HG03520 (cell line): ENCODE results near the gene SGMS1.

Experiments
- ATAC-seq: cut with Tn5 transposase; IDR thresholded peaks from one replicate; pipeline ENCODE4 v1.9.1; 2021; ENCODE audit warnings: mild to moderate bottlenecking, moderate library complexity; ENCODE audit not compliant: unreplicated experiment

SGMS1 gene

DNA sequence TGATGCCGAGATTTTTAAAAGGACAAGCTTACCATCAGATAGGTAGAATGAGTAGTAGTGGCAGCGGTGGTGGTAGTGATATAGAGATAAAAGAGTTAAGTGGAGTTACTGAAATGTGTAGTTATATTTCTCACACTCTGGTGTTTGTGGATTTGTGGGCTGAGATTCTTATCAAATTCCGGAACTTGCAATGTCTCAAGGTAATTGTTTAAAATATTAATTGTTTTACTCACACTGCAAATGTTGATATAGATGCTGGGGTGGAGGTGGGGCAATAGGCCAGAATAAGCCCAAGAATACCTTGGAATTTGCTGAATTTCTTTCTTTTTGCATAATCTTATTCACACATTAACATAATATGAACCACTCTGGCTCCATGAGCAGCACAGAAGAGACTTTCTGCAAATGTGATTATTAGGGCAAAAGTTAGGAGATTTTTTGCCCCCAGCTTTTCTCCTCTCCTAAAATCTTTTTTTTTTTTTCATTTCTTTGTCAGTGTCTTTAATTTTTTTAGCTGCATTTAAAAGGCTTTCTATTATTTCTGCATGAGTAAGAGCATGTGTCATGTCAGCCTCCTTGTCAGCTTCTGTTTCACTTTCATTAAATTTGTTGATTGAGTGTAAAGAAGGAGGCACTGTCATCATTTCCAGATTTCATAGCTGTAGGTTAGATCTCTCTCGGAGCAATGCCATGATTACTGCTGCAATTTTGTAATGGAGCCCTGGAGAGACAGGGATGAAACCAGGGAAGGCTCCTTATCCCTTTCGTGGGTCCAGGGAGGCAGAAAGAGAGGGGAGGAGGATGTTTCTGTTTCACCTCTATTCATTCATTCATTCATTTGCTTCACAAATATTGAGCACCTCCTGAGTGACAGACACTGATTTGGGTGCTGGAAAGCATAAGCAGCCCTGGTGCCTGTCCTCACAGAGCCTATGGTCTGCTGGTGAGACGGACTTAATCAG lies 13.1 kb upstream of the SGMS1 start:
- peak; percentile 90 for ATAC-seq

DNA sequence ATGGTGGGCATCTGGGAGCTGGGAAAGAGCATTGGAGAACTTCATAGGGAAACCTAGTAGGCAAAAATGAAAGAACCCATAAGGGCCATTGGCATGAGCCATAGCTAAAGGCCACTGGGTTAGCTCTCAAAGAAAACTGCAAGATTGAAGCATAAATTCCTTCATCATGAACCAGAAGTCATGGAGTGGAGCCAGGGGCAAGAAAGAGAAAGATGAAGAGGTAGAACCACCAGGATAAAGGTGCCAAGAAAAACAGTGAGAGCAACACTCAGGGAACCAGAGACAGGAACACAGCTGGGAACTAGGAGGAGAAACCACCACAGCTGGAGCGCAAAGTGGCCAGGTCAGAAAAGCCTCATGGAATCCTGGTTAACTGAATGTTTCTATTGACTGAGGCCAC lies 11.5 kb upstream of the SGMS1 start:
- ATAC-seq: no peak

DNA sequence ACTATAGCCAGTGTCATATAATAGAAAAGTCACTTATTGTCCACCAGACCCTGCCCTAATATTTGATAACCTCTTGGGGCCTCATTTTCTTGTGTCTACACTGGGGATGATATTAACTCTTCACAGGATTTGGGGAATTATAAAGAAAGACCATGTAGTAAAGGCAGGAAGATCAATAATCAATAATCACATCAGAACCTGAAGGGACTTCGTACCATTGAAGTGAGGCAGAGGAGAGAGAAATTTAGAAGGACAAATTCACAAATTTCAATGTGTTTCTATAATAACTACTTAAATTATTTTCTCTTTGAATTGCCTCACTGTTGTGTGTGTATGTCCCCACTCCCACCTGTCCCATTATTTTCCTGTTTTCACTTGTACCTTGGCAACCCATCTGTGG lies 10.7 kb upstream of the SGMS1 start:
- no peak for ATAC-seq

DNA sequence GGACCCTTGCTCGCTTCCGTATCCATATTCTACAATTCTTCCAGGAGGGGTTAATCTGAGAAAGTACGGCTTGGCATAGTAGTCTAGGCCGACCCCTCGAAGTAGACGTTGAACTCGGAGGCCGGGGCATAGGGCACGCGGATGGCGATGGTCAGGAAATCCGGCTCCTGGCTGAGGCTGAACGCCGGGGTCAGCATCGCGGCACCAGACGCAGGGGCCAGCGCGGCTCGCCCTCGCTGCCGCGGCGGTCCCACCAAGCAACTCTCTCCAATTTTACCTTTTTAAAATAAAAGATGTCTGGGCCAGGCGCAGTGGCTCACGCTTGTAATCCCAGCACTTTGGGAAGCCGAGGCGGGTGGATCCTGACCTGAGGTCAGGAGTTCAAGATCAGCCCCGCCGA lies 7.3 kb upstream of the SGMS1 start:
- ATAC-seq: no peak

DNA sequence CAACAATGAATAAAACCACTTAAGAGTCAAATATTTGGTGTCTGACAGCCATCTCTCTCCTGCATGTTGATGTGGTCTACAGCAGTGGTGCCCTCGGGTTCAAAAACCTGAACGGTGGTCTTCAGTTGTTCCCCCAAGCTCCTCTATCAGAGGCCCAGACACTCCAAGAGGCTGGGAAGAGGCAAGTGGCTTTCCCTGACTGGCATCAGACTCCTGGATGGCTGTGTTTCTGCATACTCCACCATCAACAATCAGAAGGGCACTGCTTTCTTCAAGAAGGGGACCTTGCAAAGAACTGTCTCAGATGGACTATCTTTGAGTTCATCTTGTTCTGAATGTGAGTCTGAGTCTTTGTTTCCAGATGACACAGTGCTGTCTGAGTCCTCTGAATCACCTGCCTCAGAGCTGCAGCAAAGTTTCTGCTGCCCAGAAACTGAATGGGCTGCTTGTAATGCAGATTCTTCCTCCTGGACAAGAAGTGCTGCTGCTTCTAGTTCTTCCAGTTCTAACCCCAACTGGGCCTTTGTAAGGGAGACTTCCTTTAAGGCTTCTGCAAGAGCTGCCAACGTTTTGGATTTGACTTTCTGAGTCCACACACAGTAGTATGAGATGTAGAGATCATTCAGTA lies 5.9 kb upstream of the SGMS1 start:
- ATAC-seq: no peak

DNA sequence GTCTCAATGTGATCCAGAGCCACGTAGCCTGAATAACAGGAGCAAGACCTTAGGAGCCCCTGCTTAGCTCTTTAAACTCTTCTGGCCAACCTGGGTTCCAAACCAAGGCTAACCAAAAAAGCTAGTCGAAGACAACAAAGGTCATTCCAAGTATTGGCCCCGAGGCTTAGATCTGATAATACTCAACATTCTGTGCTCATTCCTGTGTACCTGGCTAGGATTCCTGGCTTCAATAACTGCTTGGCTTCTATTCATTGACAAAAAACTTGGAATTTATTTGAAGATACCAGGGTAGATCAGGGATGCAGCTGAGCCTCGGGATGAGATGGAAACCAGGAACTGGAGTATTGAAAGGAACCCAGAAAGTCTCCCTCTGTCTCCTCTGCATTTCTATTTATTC lies 4.1 kb upstream of the SGMS1 start:
- no peak for ATAC-seq

DNA sequence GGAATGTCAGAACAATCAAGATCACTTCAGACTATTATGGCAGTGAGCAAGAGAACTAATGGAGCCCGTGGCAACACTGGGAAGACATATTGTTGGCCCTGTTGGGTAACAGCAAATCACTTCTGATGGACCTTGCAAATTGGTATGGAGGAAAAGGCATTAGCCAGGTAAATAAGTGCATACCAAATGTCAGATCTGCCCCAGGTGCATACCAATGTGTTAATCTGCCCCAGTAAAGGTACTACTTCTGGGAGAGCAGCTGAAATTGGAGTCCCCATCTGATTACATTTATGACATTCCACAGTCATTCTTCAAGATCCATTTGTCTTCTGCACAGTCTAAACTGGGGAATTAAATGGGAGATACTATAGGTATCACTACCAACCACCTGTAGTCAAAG lies 3.7 kb upstream of the SGMS1 start:
- ATAC-seq: no peak

DNA sequence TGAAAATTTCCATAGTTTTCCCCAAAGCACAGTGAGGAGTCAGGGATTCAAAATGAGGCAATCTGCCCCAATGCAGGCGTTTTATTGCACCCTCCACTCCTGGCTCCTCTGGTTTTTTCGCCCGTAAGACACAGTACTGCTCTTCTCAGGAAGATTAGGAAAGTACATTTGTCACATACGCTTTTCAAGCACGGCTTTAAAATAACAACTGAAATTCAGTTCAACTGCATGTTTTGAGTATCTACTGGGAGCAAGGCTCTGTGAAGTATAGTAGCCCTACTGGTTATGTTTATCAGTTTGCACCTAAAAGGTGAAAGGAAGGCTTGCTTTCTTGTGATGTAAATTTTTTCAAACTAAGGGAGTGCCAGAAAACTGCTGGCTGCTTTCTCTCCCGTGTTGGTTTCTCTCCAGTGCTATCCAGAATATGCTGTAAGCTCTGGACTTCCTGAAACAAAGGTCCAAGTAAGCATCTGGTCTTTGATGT lies 1.9 kb upstream of the SGMS1 start:
- ATAC-seq: no peak

DNA sequence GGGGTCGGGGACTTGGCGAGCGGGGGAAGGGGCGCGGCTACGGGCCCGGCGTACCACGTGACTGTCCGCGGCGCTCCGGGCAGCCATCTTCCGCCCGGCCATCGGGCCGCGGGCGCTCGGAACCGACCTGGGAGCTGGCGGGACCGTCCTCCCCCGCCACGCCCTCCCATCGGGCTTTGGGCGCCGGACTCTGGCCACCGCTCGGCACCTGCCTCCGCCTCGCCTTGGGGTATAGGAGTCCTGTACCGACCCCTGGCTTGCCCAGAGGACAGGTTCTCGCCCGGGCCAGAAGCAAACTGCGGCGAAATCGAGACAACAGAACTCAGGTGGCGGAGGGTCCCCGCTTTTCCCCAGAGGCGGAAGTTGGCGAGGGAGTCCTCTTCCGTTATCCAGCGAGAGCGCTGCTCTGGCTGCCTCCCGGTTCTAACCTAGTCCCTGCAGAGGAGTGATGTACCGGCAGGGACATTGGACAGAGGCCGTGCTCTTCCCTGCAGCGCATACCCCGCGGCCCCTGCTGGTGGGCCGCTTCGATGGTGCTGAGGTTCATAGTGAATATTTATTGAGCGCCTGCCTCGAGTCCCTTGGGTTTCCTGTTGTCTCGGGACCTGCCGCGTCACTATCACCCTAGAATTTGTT lies 1.2 kb upstream of the SGMS1 start:
- ATAC-seq: peak; percentile 36

DNA sequence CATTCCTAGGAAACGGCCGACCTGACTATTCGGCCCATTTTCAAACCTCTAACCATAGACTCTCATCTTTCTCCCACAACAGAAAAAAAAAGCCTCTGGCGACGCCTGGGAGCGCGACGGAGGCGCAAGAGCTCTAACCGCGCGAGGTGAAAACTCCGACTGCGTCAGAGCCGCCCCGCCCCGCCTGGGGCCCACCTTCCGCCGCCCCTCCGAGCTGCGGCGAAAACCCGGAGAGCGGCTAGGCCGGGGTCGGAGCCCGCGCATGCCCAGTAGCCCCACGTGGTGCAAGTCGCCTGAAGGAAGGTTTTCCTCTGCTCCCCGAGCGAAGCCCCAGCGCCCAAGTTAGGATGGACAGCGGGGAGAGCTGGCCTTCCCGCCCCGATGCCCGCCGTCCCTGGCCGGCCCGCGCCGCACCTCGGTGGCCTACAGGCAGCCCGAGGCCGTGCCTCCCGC lies 683 bp upstream of the SGMS1 start:
- ATAC-seq: peak; percentile 47

DNA sequence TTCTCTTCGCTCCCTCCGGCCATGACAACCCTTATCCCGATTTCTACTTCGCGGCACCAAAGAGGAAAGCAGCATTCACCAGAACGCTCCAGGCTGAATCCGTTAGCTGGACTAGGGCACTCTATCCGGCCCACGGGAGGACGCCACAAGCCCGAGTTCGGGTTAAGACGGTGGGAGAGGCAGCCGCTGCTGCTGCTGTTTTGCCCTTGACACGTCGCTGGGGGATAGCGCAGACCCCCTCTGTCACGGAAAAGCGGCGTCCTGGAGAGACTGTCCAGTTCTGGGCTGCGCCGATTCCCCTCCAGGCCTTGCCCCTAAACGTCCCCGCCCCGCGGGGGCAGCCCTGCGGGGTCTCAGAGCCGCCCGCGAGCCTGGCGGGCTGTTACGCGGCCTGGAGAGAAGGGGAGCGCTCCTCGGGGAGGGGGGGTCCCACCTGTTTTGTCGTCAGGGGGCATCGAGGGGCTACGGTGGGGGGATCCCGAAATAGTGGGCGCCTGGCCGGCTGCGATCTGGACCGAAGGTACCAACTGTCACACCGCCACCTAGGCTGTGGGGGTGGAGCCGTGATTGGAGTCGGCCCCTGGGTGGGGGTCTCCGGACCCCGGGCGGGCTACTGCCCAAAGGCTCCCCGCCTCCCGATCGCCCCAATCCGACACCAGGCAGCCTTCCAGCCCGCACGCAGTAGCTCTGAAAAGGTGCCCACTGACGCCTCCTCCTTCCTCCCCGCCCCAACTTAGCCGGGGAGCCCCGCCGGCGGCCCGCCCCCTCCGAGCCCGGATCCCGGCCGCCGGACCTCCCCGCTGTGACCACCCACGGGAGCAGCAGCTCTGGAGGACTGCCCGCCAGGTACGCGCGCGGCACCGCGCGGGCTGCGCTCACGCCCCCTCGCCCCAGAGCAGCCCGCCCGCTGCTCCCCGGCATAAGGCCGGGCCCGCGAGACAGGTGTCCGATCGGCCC lies 772 bp downstream of the SGMS1 start:
- ATAC-seq: peak; percentile 9

DNA sequence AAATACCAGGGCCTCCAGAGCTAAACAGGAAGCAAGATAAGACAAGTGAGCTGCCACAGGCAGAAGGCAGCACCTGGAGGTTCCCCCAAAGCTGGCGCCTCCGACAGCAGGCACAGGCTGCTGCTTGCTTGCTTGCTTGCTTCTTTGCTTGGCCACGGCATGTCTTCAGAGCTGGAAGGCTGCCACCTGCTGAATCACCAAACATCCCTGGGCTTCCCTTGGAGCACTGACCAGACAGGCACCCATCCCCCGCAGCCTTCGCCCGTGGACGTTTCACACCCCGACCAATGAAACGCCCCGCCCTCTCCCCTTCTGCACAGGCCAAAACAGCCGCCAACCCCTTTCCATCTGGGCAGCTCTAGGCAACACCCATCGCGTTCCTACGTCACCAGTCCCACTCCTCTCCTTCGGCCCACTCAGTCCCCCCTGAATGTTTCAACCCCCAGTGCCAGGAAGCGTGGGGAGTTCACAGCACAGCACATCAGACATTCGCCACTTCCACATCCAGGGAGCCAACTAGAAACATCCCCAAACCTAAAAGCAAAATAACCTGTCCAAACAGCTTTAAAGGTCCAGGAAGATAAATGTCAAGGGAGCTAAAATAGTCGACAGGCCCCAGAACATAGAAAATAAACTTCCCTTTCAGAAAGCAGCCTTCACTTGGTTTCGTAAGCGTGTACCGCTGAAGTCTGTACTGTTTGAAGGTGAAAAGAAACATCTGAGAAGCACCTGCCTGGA lies 1.6 kb downstream of the SGMS1 start:
- peak; percentile 23 for ATAC-seq

DNA sequence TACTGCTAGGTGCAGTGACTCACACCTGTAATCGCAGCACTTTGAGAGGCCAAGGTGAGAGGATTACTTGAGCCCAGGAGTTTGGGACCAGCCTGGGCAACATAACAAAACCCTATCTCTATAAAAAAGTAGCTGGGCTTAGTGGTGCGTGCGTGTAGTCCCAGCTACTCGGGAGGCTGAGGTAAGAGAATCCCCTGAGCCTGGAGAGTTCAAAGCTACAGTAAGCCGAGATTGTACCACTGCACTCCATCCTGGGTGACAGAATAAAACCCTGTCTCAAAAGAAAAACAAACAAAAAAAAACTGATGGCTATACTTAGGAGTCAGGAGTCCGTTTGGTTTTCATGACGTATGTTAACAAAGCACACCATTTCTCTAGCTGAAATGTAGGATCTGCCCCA lies 2.9 kb downstream of the SGMS1 start:
- ATAC-seq: no peak

DNA sequence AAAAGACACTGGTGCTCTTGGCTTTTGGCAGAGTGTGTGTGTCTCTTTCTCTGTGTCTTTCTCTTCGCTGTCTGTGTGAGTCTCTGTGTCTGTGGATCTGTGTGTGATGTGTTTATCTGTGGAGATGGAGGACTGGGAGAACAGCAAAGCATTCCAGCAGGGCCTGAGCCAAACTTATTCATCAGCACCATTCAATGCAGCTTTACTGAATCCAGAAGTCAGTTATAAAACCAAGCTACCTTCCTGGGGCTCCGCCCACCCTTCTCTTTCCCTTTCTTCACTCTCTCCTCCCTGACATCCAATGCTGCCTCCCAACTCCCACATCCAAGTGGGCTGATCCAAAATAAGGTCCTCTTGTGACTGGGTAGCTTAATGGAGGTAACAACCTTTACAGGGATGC lies 3.9 kb downstream of the SGMS1 start:
- no peak for ATAC-seq

DNA sequence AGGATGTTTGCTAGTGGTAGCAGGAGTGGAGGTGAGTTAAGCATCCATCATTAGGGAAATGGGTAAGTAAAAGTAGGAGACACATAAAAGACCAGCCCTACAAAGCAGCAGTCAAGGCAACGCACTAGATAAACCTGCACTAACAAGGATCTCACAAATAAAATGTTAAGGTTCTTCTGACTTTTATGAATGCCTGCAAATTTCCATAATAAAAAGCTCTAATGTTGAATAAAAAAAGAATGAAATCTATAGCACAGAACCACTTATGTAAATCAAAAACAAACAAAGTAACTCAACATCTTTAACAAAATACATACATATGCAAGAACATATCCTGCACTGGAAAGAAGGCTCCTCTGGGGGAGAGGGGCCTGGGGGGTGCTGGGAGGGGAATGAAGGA lies 4.6 kb downstream of the SGMS1 start:
- ATAC-seq: no peak

DNA sequence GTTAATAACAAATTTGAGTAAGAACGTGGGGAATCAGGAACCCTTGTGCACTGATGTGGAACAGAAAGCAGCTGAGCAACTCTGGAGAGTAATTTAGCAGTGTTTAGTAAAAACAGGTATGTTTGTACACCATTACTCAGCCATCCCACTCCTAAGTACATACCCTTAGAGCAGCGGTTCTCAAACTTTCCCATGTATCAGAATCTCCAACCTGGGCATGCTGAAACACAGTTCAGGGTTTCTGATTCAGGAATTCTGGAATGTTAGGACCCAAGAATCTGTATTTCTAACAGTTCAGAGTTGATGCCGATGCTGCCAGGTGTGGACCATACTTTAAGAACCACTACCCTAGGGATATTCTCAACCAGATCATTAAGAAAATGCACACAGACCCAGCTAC lies 5.1 kb downstream of the SGMS1 start:
- ATAC-seq: no peak

DNA sequence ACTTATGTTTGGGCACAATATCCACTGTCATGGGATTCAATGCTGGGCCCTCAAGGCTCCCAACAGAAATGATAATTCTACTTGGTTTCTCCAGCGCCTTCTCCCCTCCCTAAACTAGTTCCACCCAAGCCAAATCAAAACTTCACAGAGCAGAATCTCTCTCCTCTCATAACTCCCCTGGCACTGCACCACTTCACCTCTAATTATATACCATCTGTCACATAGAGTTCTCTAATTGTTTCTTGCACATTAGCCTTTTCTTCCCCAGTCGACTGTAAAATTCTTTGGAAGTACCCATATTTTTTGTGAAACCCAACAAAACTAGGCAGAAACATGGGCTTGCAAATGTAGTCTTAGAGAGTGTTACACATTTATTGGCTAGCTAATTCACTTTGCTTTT lies 8.1 kb downstream of the SGMS1 start:
- ATAC-seq: no peak

DNA sequence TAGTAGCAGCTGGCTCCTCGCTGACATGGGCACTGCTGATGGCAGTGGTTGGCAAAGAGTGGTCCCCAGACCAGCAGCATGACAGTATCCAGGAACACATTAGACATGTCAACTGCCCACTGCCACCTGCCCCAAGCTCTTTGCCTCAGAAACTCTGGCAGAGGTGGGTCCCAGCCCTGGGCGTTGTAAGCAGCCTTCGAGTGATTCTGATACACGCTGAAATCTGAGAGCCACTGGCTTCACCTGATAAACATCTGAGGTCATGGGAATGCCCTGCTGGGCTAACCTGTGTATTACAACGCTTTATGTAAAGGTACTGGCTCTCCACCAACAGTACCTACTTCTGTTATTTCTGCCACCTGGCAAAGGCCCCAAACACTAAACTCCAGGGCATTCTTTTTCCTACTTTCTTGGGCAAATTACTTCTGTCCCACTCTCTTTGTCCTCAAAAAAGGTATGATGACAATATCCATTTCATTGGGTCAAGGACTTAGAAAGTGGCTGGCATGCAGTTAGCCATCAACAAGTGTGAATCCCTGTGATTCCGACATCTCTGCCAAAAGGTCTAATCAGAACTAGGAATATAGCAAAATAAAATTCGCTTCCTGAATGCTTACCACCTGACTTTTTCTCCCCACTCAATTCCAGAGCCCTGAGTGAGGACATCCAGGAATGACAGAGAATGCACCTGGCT lies 9.2 kb downstream of the SGMS1 start:
- ATAC-seq: peak; percentile 65

DNA sequence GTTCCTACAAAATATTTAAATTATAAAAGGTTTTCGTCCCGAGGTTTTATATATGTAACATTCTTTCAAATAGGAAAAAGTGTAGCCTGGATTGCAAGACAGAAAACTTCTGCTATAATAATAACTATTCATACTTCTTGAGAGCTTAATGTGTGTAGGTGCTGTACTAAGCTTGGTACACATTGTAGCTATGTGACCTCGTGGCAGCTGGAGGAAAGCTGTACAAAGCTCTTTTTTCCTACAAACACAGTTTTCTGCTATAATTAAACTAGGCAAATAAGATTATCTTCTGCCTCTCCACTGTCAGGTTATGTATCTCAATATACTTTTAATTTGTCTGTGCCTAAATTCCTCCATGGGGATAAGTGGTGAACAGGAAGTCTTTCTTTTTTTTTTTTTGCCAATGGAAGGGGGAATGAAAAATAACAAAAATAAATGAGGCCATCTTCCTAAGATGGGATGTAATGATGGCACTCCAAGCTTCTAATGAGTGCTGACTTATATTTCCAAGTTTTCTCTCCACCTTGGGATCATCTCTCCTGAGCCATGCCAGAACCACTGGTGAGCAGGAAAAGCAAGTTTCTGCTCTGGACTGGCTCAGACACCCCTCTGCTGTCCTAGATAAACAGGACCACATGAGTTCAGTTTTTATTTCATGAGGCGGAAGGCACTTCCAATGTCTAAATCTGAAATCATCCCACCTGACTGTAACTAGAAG lies 9.9 kb downstream of the SGMS1 start:
- ATAC-seq: no peak
